Measurements from ENCODE around the gene AKT3.
"Not testable (repeated sequence)": the region's sequence is repeated elsewhere in the genome, so short reads cannot be mapped to it uniquely, and the experiment has no call there.

Gene AKT3

DNA sequence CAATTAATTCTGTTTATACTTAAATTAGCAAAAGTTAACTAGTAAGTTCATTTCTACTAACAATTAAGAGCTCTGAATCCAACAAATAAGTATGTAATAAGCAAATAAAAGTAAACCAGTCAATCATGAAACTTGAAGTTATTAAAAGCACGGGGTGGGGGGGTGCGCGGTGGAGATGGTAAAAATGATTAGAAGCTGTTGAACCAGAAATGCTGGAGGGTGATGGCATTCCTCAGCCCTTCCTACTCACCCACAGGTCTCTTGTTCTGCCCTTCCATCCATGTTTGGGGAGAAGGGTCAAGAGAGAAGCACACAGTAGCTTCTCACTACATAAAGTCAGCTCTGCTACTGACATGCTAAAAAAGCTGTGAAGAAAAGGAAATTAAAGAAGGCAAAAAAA is 63.5 kb downstream of the AKT3 start:
- no peak for DNase-seq (ENCODE audit: low read depth in 2 of 2)

DNA sequence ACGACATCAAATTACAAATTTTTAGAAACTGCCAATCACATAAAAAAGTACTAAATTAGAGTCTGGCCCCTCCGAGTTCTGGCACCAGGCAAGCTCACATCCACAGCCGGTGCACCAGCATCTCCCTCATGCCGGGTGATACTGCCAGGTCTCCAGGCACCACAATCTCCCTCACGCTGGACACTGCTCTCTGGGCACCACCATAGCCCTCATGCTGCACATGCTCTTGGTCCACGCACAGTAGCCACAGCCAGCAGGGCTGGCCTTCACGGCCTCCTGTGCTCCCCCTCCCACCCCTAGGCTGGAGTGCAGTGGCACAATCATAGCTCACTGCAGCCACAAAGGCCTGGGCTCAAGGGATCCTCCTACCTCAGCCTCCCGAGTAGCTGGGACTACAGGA is 65.5 kb downstream of the AKT3 start:
- no peak for DNase-seq (ENCODE audit: low read depth in 2 of 2)

DNA sequence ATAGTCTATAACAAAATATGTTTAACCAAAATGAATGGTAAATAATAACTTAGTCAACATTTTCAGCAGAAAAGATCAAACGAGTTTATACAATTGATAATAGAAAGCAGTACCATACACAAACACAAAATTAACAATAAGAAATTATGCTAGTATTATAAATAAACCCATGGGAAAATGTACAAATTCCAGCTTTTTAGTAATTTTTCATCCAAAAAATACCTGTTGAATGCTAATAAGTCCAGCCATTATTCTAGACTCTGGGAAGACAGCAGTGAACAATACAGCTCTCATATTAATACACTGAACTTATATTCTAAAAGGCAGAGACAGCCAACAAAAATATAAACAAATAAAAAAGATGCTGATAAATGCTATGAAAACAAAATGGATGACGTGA is 66.3 kb downstream of the AKT3 start:
- no peak for DNase-seq (ENCODE audit: low read depth in 2 of 2)

DNA sequence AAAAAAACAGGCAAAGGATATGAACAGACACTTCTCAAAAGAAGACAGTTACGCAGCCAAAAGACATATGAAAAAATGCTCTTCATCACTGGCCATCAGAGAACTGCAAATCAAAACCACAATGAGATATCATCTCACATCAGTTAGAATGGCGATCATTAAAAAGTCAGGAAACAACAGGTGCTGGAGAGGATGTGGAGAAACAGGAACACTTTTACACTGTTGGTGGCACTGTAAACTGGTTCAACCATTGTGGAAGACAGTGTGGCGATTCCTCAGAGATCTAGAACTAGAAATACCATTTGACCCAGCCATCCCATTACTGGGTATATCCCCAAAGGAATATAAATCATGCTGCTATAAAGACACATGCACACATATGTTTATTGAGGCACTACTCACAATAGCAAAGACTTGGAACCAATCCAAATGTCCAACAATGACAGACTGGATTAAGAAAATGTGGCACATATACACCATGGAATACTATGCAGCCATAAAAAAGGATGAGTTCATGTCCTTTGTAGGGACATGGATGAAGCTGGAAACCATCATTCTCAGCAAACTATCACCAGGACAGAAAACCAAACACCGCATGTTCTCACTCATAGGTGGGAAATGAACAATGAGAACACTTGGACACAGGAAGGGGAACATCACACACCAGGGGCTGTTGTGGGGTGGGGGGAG is 77.5 kb downstream of the AKT3 start:
- DNase-seq (ENCODE audit: low read depth in 2 of 2), result not testable (repeated sequence)

DNA sequence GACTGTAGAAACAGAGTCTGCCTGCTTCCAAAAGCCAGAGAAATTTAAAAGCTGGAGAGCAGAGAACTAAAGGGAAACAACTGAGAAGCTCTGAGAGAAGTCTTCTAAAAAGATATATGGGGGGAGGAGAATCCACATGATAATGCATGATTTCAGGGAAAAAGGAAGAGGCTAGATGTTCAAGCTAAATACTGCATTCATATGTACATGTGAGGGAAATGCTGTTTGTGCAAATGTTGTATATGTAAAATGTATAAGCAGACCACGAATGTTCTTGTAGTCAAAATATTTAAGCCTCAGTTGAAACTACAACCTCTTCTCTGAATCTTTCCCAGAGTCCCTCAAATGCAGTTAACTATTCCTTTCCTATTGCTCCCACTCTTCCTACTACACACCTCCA is 79.2 kb downstream of the AKT3 start:
- DNase-seq (ENCODE audit: low read depth in 2 of 2), result no peak

DNA sequence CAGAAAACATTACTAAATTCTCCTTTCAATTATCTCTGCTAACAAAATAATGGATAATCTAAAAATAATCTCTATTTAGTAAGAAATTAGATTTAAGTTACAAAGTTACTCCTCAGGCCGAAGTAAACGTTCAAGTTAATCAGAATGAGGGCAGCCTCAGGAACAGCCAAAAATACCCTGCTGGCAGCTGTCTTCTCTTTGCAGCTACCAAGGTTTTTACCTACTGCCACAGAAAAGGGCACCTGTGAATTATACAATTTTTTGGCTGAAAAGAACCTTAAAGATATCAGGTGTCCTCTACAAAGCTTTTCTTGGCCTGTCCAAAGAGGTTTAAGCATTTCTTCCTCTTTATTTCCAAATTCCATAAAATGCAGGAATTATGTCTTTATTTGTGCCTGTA is 84.4 kb downstream of the AKT3 start:
- DNase-seq (ENCODE audit: low read depth in 2 of 2), result no peak

DNA sequence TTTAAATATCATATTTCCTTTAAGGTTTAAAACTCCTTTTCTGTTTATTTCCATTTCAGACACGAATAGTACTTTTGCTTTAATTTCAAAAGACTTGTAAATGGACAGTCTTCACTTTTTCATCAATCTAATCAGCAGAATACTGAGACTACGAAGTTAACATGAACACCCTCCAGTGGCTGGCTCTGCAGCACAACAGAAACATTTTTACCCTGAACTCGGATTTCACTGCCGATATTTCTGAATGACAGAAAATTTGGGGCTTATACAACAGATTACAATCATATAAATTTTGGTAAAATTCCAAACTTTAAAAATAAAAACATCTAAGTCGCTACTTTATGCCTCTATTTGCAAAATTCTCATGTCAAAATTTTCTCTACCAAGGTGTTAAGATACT is 86.2 kb downstream of the AKT3 start:
- DNase-seq (ENCODE audit: low read depth in 2 of 2), result no peak

DNA sequence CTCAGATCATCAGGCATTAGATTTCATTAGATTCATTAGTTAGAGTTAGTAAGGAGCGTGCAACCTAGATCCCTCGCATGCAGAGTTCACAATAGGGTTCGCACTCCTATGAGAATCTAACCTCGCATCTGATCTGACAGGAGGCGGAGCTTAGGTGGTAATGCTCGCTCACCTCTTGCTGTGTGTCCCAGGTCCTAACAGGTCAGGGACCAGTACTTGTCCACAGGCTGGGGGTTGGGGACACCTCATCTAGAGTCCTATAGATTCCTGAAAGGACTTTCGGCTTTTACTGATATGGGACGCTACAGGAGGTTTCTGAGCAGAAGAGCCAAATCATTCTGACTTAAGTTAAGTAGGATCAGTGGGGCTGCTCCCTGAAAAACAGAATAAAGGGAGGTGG is 91.4 kb downstream of the AKT3 start:
- DNase-seq (ENCODE audit: low read depth in 2 of 2), result no peak

DNA sequence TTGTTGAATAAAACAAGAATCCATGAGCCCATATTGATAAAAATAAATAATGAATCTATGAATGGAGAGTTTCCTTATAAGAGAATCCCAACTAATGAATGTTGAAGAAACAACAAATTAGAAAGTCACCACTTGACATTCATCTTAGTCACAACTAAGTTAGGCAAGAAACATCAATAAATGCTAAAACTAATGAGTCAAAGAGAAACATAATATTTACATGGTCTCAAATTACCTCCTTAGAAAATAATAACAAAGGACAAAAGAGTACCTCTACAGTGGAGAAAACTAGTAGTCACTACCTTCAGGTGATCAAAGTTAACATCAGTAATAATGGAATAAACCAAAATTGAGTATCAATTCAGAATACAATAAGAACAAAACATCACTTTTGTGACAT is 93.5 kb downstream of the AKT3 start:
- DNase-seq (ENCODE audit: low read depth in 2 of 2), result no peak

DNA sequence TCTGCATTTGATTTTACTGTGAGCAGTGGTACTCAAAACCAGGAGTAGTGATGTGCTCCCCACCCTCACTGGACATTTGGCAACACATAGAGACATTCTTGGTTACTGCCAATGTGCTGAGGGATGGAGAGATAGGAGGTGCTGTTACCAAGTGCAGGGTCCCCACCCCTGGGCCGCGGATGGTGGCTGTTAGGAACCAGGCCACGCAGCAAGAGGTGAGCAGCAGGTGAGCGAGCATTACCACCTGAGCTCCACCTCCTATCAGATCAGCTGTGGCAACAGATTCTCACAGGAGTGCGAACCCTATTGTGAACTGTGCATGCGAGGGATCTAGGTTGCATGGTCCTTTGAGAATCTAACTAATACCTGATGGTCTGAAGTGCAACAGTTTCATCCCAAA is 95.7 kb downstream of the AKT3 start:
- DNase-seq (ENCODE audit: low read depth in 2 of 2), result no peak

DNA sequence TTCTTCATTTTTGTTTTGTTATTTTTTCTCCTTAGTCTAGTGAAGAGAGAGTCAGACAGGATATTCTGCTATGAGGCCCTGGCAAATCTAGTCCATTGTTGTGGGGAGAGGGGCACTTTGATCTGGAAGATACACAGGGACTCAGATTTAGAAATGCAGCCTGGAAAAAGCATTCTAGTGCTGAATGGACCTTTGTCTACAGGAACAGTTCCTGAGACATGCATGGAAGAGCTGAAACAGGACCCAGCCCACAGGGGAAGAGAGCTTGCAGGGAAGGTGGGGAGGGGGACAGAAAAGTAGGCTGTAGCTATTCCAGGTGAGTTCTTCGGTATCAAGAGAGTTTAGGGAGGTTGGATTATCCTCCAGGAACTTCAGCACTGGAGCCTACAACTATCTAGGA is 98.5 kb downstream of the AKT3 start:
- no peak for DNase-seq (ENCODE audit: low read depth in 2 of 2)

DNA sequence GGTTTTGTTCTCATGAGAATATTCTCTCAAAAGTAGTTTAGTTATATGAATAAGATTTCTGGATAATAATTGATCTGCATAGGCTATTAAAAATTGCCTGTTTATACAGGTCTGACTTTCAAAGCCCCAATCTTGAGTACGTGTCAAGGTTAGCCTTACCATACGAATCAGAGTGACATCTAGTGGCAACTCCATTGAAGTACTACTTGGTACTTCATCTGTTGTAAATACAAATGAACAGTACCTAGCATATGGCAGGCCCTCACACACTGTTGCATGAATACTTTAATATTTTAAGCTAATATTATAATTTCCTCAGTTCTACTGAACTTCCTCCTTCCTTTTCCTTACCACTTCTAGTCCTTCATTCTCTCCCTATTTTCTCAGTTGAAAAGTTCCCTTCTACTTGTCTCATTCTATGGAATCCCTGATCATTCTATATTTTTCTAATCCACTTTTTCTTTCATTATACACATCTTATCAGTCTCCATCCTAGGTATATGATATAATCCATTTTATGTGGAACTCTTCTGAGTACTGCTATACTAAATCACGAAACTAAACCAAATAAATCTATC is 101.2 kb downstream of the AKT3 start:
- DNase-seq (ENCODE audit: low read depth in 2 of 2), result no peak

DNA sequence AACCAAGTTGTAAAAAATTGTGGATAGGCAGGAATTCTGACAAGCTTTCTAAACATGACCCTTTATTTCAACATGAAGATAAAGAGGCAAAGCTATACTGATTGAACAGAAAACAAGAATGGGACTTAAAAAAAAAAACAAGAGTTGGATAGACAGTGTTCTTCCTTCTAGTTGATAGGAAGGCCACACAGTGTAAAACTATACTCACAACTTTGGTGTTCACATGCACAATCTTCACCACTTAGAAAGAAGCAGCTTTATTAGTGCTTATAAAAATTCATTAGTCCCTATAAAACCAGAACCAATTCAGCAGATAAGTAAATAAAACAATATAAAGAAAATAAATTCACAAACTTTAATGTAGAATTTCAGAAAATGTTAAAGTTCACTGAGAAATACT is 101.8 kb downstream of the AKT3 start:
- DNase-seq (ENCODE audit: low read depth in 2 of 2), result no peak

DNA sequence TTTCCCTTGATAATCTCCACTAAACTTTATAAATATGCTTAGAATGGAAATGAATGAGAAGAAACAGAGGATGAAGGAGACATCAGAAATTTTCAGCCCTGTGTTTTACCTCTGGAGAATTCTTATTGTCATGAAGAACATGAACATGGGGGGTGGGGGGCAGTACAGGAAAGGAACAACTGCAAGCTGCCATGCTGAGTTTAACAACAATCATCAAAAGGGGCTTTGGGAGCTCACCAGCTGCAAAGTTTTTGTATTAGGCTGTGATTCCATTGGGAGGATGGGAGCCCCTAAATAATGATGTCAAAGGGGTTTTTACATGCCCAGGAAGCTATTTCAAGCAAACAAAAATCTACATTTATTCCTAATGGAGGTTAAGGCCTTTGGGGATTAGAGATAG is 103.3 kb downstream of the AKT3 start:
- no peak for DNase-seq (ENCODE audit: low read depth in 2 of 2)

DNA sequence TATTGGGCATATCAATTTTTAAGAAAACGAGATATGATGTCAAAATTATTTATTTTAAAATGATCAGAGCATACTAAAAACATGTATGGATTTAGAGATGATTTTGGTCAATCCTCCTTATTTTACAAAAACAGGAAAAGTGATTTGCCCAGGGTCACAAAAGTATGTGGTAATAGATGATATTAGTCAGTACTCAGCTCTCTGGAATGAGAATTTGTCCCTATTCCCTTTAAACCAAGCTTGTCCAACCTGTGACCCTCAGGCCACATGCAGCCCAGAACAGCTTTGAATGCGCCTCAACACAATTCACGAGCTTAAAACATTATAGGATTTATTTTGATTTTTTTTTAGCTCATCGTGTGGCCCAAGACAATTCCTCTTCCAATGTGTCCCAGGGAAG is 104.7 kb downstream of the AKT3 start:
- DNase-seq (ENCODE audit: low read depth in 2 of 2), result no peak

DNA sequence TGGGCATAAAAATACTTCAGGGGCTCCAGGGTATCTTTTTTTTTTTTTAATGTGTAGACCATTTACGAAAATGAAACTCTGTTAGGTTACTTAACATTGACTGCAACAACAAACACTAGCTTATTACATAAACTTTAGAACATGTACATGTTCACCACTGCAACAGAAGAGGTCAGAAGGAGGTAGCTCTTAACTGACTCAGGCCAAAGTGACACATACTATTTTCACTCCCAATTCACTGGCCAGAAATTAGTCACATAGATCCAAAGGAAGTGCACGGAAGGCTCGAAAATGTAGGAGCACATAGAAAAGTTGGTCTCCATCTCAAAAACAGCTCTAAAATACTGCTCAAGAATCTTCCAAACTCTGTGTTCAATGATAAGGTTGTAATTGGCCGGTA is 107.2 kb downstream of the AKT3 start:
- no peak for DNase-seq (ENCODE audit: low read depth in 2 of 2)

DNA sequence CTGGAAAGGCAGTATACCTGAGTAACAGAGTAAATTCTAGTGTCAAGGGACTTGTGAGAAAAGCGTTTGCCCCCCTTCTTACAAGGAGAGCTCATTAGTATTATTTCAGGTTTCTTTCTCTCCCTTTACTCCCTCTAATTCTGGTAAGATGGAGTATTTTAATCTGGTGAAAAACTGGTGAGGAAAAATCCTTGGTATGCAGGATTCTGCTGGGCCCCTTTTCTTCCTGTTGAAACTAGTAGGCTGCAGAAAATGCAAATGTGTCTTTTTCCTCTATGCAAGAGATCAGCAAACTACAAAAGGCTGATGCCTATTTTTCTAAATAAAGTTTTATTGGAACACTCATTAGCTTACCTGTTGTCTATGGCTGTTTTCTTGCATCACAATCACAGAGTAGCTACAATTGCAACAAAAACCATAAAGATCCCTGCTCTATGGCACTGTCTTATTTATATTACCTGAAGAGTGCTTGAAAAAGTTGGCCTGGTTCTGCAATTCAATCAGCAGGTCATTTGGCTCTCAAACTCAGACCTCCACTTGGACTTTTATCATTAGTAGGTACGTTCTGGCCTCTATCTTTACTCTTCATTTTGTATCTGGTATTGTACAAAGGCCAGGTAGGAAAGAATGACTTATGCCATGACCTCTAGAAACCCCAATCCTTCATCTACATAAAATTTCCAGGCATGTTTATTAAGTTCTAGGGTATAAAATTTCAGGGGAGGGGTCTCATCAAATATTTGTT is 109.6 kb downstream of the AKT3 start:
- DNase-seq (ENCODE audit: low read depth in 2 of 2), result no peak

DNA sequence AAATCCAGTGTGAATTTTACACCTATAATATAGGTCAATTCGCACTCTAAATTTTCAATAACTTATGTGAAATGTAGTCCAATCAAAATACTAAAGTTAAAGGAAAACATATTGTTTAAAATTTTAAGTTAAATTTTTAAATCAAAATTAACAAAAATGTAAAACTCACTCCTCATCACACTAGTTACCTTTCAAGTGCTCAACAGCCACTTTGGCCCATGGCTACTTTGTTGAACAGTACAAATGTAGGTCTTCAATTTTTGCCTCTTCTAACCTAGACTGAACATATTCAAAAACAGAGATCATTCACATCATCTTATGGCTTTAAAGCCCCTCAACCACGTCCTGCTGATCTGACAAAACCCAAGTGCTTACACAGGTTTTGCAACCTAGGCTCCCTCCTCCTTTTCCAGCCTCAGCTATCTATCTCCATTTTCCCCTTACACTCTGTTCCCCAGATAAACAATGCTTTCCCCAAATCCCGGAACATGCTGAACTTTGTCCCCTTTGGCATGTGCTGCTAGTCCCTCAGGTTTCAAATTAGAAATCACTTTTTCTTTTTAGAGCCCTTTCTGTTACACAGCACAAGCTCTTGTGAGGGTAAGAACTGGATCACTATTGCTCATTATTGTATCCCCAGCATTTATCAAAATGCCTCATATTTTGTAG is 110.6 kb downstream of the AKT3 start:
- DNase-seq (ENCODE audit: low read depth in 2 of 2), result no peak

DNA sequence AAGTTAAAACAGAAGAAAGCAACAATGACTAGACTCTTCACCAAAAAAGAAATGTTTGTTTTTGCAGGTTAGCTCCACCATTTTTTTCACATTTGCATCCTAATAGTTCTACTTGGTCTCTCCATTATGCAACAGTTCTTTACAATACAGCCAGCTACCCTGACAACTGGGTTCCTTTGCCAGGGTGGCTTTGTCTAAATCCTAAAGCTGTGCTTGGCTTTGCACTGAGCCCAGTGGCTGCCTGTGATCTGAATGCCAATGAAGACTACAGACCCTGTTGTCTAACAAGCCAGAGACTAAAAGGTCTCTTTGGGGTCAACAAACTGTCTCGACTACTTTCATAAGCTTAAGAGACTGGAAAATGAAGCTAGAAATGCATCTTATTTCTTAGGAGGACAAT is 112.0 kb downstream of the AKT3 start:
- DNase-seq (ENCODE audit: low read depth in 2 of 2), result no peak

DNA sequence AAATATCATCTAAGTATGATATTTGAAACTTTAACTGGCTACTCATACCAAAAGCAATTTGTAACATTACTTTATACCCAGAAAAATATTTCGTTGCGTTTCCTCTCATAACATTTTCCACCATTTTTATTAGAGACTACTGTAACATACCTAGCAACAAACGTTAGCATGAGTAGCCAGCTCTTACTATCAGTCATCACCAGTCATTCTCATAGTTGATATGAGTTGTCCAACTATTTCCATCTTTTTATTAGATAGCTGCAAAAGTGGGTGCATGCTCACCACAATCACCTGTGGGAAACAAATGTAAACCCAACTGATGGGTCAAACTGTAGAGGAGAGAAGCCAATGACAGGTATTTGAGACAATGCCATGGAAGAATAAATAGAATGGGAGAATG is 114.6 kb downstream of the AKT3 start:
- no peak for DNase-seq (ENCODE audit: low read depth in 2 of 2)

DNA sequence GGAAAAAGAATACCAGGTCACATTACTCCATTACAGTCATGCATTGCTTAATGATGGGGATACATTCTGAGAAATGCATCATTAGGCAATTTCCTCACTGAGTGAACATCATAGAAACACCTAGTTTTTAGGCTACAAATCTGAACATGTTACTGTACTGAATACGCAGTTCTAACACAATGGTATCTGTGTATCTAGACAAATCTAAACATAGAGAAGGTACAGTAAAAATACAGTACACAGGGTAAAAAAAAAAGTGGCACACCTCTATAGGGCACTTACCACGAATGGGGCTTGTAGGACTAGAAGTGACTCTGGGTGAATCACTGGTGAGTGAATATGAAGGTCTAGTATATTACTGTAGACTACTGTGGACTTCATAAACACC is 115.7 kb downstream of the AKT3 start:
- DNase-seq (ENCODE audit: low read depth in 2 of 2), result no peak

DNA sequence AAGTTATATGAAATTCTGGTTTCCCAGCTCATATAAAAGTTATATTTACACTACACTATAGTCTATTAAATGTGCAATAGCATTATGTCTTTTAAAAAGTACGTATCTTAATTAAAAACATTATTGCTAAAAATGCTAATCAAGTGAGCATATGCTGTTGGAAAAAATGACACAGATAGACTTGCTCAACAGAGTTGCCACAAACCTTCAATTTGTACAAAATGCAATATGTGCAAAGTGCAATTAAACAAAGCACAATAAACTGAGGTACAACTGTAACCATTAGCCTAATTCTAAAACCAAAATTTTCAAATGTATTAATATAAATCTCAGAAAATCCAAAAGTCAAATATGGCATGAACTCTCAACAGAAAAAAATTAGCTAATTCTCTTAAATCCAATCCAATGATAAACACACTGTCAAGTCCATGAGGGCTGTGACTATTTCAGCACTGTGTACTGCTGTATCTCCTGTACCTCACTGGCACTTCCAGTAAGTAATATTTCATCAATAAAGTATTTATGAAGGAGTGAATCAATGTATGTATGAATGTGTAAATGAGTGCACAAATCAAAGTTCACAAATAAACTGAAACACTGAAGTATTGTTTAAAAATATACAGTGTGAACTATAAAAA is 116.3 kb downstream of the AKT3 start:
- no peak for DNase-seq (ENCODE audit: low read depth in 2 of 2)
